ENCODE results near the gene VPS16. TPM values are rescaled to one million over a fixed set of nuclear protein-coding genes. Genes with fewer than 3 reads are reported as not detected.

The VPS16 gene
- total and polyA plus RNA-seq, 2 of the 8 experiments (the other 6 are each of a cell fraction or from before 2014, with no cell fraction given), result 23.8 to 25.9 TPM

DNA sequence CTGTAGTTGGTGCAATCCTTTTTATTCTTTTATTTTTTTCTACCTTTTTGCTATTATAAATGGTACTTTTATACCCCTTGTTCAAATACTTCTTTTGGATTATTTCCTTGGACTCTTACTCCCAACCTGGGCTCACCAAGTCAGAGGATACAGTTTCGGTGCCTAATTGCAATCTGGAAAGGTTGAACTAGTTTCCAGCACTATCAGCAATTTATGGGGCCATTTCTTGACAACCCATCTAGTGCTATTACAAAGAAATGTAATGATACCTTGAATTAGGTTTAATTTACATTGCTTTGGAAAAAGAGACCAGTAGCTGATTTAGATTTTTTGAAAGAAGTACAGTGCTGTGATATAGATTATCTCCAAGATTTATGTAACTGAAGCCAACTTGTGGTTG is 38.0 kb downstream of the VPS16 start:
- no peak overlapping the region for H2AFZ ChIP-seq (ENCODE audit: low read length)
- H3K4me2 ChIP-seq (ENCODE audit: insufficient read depth in 1 of 2, low read depth in 2 of 2, low read length in 2 of 2), result no peak overlapping the region
- H3K27me3 ChIP-seq (replicated peaks in 1 of 4; ENCODE audit: control insufficient read depth in 3 of 4, extremely low read depth in 1 of 4, insufficient read depth in 3 of 4, low read length in 3 of 4), result no peaks in the 10 kb centered on the region
- no peak overlapping the region for H2BK5ac ChIP-seq (ENCODE audit: low read depth, low read length)
- H2BK12ac ChIP-seq (ENCODE audit: low read depth, low read length), result no peak overlapping the region
- H3K4ac ChIP-seq (replicated peaks; ENCODE audit: insufficient read length, low read depth, low read length), result no peak overlapping the region
- ChIA-PET POLR2A (ENCODE audit: partially characterized antibody) (interaction anchor here (0.8 to 0.9 kb wide), 2 partner anchors 9 to 91 kb away, joined by 3 read pairs; no protein-coding TSS in a partner anchor), CTCF (ENCODE audit: partially characterized antibody) (interaction anchor here (0.8 to 1.9 kb wide), 6 partner anchors 11 to 123 kb away, joined by 3 to 5 read pairs (median 3); no protein-coding TSS in a partner anchor)
- no peak overlapping the region for H3K56ac ChIP-seq (replicated peaks; ENCODE audit: insufficient read length, low read depth, low read length)
- no peak overlapping the region for H3K14ac ChIP-seq (ENCODE audit: insufficient read length)
- no peak overlapping the region for H3K4me3 ChIP-seq (ENCODE audit: extremely low read depth in 1 of 4, insufficient read depth in 2 of 4, low read depth in 3 of 4, low read length in 4 of 4)
- DNase-seq (ENCODE audit: low read depth in 1 of 2, low spot score in 2 of 2) (no peak), FAIRE-seq (no peak)
- H3K79me1 ChIP-seq (ENCODE audit: low read depth, low read length), result 0 out of 2 replicates have a peak, but pooled peaks cover 4% of the 10 kb centered on the region
- H4K91ac ChIP-seq (replicated peaks; ENCODE audit: insufficient read length, low read length), result no peak overlapping the region
- H3K23ac ChIP-seq (ENCODE audit: insufficient read length), result no peak overlapping the region
- H3K23me2 ChIP-seq (ENCODE audit: low read depth, low read length), result no peaks in the 10 kb centered on the region
- H3K9ac ChIP-seq (replicated peaks in 1 of 4; ENCODE audit: extremely low read depth in 1 of 4, low read depth in 3 of 4, low read length in 3 of 4), result no peak overlapping the region
- 97% methylated on average over 1 of the region's 1 CpG; no CpG with 5 or more reads in 1 of the 2 experiments for whole genome bisulfite sequencing, 2 experiments (ENCODE audit: extremely low coverage in 1 of 2, insufficient coverage in 1 of 2, insufficient read length in 1 of 2, insufficient replicate concordance in 2 of 2, low coverage in 1 of 2, low lambda C conversion rate in 2 of 2, missing lambda C conversion rate in 1 of 2)
- no peak overlapping the region for H2BK120ac ChIP-seq (replicated peaks; ENCODE audit: low read depth, low read length)
- no peak overlapping the region for H4K8ac ChIP-seq (ENCODE audit: extremely low read depth, insufficient read depth, low read length)
- H3K9me3 ChIP-seq (ENCODE audit: insufficient read depth in 2 of 2, low read depth in 1 of 2, low read length in 1 of 2), result no peaks in the 10 kb centered on the region
- H3K4me1 ChIP-seq (replicated peaks in 1 of 4; ENCODE audit: control insufficient read depth in 3 of 4, insufficient read depth in 4 of 4, low read length in 3 of 4), result peaks cover 0 to 5% (median 2%) of the 10 kb centered on the region in 4 experiments; a peak in 5 of 7 replicates
- no peak overlapping the region for H2AK5ac ChIP-seq (ENCODE audit: low read depth, low read length)
- H4K5ac ChIP-seq (ENCODE audit: insufficient read length, low read depth, low read length), result no peak overlapping the region
- H3K27ac ChIP-seq (ENCODE audit: low read depth, low read length), result no peak overlapping the region
- no peak overlapping the region for H2BK15ac ChIP-seq (ENCODE audit: low read length)
- peaks cover 3 to 83% of the 10 kb centered on the region in 2 experiments; a peak in 3 of 4 replicates for H3K79me2 ChIP-seq (ENCODE audit: control insufficient read depth in 1 of 2, insufficient read depth in 2 of 2, low read length in 2 of 2)
- 0 out of 8 replicates have a peak, but pooled peaks cover 0 to 3% (median 0%) of the 10 kb centered on the region in 4 experiments for H3K36me3 ChIP-seq (ENCODE audit: control insufficient read depth in 2 of 4, insufficient read depth in 4 of 4, low read length in 3 of 4)
- H2BK20ac ChIP-seq (ENCODE audit: low read length), result no peak overlapping the region
- TF ChIP-seq YY1 (IDR thresholded peaks at IDR 0.05; ENCODE audit: low read depth, low read length) (no peak), FOSL1 (IDR thresholded peaks at IDR 0.05; ENCODE audit: insufficient read depth, low read depth, low read length) (no peak), KDM5A (IDR thresholded peaks at IDR 0.05; ENCODE audit: low read length) (no peak), GTF2F1 (IDR thresholded peaks at IDR 0.05; ENCODE audit: borderline replicate concordance, low read depth, low read length) (no peak), CBX5 (IDR thresholded peaks at IDR 0.05; ENCODE audit: low read depth, low read length) (no peak), TAF7 (optimal IDR thresholded peaks at IDR 0.05; ENCODE audit: borderline replicate concordance, low read depth, low read length) (no peak), KDM4A (IDR thresholded peaks at IDR 0.05; ENCODE audit: low read depth, low read length, severe bottlenecking) (no peak), CTBP2 (IDR thresholded peaks at IDR 0.05; ENCODE audit: borderline replicate concordance, insufficient read depth, insufficient read length, low read length) (no peak), TAF1 (IDR thresholded peaks at IDR 0.05; ENCODE audit: low read depth, low read length) (no peak), SIX5 (IDR thresholded peaks at IDR 0.05; ENCODE audit: low read depth, low read length) (no peak), HDAC6 (IDR thresholded peaks at IDR 0.05; ENCODE audit: low read depth, low read length) (no peak)
- no peak overlapping the region for H3K18ac ChIP-seq (ENCODE audit: extremely low read depth, low read length)
- peaks cover 3 to 9% of the 10 kb centered on the region in 2 experiments for H4K20me1 ChIP-seq (replicated peaks in 1 of 2; ENCODE audit: control insufficient read depth in 1 of 2, insufficient read depth in 2 of 2, low read length in 2 of 2)
